COLO668 (cell line): Measurements from ENCODE around the gene C17orf75.

ENCODE experiments used
- DNase-seq: peaks from one replicate; lab custom pipeline; 2025; ENCODE audit not compliant: unreplicated experiment; lab: John Stamatoyannopoulos, UW

The C17orf75 gene

DNA sequence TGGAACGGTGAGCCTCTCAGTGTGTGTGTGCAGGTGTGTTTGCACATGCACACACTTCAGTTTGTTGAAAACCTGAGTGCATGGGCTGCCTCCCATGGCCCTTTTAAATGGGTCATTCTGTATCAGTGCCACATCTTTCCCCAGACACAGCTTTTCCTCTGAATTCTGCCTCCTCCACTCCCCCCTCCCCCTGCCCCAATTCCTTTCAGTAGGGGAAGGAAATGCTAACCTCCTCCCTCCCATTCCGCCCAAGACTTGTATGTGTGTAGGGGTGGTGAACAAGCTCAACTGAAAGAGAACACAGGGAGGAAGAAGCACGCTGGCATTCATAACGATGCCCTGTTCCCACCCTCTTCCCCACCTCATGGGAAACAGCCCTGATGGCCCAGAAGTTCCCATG, 34.3 kb downstream of the C17orf75 start:
- peak; percentile 9 for DNase-seq

DNA sequence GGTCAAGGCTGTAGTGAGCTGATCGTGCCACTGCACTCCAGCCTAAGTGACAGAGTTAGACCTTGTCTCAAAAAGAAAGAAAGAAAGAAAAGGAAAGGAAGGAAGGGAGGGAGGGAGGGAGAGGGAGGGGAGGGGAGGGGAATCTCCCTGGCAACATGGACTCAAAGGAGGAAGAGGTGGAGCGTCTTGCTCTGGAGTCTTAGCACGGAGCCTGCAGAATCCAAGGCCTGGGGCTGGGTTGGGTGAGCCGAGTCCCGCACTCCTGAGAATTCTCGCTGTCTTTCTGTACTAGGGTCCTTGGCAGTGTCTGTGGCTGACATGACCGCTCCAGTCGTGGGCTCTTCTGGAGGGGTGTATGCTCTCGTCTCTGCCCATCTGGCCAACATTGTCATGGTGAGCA, 36.9 kb downstream of the C17orf75 start:
- DNase-seq: no peak

DNA sequence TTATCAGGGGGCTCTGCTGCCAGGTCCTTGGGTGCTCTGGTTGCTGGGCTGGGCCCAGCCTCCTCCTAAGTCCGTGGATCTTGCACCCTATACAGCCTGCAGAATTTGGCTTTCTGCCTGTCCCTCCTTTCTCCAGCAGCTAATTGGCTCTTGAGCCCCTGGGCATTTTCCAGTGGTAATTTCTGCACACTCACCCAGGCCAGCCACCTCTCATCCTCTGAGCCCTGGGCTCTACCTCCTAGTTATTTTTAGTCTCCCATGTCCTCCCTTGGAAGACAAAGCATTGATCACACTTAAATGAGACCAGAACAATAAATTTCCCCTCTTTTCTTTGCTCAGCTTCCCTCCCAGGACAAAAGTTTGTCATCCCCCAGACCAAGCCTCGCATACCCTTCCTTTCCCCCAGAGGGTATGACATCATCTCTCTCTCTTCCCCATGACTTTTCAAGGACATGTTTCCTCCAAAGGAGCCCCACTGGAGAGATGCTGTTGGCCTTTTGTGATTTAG, 38.1 kb downstream of the C17orf75 start:
- DNase-seq: no peak

DNA sequence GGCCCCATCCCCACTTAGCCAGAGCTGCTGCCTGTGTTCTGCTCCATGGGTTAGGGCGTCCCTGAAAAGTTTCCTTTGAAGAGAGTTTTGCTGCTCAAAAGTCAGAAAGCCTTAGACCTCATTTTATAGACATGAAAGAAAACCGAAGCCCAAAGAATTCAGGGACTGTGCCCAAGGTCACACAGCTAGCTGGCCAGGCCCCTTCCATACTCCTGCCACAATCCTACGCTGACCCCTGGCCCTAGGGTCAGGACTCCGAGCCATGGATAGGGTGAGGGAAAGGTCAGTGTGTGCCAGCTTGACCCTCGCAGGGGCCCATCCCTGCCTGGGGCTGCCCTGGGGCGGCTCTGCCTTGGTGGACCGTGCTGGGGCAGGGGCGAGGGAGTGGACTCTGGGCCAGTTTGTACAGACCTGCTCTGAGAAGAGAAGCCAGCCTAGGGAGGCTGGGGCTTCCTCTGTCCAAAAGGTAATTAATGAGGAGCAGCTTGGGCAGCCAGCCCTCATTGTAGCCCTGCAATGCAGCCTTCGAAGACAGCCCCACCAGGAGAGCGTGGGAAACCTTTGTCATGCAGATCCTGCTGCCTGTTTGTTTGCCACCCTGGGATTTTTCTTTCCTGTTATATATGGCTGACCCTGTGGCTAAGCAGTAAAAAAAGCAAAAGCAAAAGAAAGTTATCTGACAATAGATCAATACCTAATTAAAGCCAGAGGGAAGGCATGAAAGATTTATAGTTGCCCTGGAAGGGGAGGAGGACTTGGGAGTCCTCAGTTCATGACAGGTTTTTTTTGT, 38.9 kb downstream of the C17orf75 start:
- no peak for DNase-seq

DNA sequence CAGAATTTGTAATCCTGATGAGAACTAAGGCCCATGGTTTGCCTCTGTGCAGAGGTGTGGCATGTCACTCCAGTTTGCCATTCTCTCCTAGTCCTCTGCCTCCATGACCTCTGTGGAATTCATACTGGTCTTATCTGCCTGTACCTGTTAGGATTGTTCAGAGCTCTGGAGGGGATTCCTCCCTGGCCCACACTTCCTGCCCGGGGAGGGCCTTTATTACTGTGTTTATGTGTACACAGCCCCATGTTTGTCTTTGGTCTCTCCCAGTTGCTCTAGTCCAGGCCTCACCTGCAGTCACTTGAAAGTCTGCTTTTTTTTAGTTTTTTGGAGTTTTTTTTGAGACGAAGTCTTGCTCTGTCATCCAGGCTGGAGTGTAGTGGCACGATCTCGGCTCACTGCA, 39.9 kb downstream of the C17orf75 start:
- no peak for DNase-seq

DNA sequence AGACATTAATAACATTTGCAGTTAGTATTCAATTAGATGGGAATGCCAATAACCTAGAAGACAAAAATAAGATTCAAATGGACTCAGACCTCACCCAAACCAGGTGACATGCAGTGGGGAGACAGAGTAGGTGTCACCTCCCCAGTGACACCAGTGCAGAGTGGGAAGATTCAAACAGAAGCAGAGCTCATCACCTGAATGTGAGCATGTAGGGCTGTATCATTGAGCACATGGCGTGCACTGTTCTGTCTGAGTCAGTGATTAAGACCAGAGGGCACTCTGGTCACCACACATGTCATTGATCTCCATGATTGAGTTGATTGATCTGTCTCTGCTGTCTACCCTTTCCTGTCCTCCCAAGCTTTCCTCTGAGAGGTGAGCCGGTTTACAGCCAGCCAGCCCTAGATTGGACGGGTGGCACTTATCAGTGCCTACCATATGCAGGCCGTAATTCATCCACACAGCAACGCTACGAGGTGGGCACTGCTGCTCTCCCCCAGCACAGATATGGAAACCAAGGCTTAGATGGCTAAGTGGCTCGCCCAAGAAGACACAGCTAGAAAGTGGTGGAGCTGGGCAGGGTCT, 42.3 kb downstream of the C17orf75 start:
- DNase-seq: no peak

DNA sequence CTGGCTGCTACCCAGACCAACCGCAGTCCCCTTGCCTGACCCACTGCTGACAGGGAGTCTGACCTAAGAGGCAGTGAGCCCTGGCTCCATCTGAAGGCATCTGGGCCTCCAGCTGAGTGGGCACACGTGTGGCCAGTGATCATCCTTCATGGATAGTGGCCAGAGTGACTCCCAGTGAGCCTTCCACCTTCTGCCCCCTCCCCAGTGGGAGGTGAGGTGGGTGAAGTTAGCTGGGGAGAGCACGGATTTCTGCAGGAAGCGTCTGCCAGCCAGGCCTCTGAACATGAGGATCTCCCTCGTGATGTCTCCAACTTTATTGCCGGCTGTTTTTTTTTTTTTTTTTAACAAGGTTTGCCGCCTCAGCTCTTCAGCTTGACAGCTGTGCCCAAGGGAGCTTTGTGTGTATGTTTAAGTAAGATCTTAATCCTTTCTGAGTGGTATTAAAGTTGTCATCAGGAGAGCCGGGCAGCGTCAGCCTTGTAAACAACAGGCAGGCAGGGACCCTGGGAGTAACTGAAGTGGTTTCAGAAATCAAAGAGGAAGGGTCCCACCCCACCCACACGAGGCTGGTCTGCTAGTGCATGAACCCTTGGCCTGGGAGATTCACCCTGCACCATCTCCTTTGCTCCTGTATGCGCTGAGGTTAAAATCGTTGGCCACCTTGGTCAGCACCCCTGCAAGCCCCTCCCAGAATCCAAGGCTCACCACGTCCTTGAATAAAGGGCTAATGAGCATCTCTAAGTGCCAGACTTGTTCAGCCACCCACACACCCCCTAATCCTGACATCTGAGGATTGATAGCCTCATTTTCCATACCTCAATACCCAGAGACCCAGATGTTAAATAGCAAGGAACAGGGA, 43.0 kb downstream of the C17orf75 start:
- DNase-seq: no peak

DNA sequence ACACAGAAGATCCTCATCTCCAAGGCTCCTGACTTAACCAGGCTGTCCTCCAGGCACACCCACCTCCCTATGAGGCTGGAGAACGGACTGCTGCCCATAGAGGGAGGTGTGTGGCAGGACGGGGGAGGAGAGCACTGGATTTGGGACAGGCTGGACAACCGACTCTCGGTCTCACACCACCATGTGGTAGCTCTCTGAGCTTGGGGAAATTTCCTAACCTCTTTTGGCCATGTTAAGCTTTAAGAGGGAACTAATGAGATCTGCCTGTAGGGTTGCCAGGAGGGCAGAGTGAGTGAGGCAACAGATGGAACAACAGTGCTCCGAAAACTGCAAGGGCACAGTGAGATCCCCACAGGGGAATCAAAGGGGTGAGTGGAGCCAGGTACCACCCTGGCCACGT, 43.7 kb downstream of the C17orf75 start:
- DNase-seq: no peak

DNA sequence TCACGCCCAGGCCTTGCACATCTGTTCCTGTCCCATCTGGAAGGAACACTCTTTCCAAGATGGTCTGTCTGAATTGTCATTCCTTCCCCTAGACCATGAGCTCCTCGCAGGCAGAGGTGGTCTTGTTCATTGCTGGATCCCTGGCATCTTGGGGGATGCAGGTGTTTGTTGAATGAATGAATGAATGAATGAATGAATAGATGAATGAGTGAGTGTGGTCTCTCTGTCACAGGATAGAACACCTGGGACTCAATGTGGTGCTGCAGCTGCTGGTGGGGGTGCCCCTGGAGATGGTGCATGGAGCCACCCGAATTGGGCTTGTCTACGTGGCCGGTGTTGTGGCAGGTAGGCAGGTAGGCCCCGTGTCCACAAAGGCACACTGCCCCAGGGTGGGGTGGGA, 44.1 kb downstream of the C17orf75 start:
- no peak for DNase-seq

DNA sequence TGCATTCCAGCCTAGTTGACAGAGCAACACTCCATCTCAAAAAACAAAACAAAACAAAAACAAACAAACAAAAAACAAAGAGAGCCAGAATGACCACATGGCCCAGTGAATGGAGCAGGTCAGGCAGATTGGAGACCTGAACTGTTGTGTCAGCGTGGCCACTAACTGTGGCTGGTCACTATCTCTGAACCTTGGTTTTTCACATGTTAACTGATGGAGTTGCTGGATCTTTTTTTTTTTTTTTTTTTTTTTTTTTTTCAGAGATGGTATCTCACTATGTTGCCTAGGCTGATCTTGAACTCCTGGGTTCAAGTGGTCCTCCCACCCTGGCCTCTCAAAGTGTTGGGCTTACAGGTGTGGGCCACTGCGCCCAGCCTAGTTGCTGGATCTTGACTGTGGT, 44.5 kb downstream of the C17orf75 start:
- DNase-seq: no peak

DNA sequence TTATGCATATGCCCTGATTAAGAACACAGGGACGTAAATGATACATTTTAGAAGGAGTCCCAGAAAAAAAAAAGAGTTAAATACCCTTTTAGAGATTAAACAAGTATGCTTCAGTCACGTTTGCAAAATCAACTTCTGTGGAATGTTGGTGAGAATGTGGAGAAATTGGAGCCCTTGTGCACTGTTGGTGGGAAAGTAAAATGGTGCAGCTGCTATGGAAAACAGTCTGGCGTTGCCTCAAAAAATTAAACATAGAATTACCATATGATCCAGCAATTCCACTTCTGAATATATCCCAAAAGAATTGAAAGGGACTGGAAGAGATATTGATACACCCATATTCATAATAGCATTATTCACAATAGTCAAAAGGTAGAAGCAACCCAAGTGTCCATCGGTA, 49.9 kb downstream of the C17orf75 start:
- DNase-seq: no peak

DNA sequence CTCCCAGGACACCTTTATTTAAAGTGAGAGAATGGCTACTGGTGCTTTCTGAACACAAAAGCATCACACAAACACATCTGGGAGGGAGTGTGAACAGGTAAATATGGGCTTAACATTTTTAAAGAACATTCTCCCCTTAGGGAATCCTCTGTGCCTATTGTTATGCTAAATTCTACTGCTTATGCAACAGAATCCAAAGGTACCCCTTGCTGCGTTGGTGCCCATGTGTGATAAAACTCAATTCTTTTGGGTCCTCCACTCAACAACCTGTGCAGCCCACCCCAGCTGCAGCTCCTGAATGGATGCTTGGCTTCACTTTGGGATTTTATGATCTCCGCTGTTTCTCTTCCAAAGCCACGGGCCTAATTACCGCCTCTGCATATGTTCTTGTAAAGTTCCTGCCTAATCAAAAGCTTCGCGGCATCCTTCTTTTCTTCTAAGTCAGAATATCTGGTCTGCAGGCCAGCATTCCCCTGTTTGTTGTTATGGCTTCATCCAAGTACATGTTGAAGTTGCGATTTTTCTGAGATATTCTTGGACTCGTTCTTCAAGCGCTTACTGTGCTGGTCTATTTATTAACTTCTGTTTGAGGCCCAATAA, 52.4 kb downstream of the C17orf75 start:
- no peak for DNase-seq

DNA sequence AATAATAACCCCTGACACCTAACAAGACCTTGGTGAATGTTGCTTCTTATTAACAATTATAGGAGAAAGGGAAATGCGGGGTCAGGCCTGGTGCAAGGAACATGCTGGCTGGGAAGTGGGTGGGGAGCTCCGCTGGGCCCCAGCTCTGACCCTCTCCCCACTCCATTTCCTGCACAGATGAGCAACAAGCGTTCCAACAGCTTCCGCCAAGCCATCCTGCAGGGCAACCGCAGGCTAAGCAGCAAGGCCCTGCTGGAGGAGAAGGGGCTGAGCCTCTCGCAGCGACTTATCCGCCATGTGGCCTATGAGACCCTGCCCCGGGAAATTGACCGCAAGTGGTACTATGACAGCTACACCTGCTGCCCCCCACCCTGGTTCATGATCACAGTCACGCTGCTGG, 53.4 kb downstream of the C17orf75 start:
- no peak for DNase-seq

DNA sequence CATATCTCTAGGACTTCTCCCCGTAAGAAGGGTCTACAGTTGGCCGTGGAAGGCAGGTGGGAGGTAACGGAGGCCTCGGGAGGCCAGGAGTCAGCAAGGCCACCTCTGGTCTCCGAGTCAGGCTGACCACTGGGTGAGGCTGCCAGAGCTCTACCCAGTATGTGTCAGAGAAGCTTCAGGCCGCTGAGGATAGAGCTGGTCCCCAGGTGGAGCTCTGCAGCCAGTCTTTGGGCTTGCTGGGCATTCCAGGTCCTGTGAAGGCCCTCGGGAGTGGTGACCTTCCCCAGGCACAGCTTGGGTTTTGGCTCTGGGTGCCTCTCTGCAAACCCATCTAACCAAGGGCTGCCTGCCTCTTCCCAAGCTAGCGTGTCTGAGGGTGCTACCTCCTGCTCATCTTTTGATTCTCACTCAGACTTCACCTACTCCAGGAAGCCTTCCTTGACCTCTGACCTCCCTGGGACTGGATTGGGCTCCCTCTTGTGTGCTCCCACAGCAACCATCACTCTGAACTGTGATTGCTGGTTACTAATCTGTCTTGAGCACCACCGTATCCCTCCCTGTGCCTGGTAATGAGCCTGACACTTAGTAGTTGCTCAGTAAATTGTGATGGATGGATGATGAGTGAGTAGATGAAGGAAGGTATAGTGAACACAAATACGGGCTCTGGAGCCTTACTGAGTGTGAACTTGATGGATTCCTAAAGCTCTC, 54.0 kb downstream of the C17orf75 start:
- no peak for DNase-seq

DNA sequence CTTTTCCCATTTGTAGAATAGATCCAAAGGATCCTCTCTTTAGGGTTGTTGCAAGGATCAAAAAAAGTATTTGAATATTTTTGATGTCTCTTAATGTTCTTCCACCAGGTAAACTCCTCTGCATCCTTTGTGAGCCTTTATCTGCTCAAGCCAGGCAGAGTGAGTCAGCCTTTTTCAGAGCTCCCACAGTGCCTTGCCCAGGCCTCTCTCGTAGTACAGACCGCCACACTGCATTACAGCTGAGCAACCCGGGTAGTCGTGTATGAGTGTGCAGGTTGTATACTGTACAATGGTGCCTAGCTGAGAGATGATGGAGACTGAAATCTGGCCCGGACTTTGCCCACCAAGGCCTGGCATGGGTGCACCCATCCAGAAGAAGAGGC, 55.5 kb downstream of the C17orf75 start:
- DNase-seq: no peak

DNA sequence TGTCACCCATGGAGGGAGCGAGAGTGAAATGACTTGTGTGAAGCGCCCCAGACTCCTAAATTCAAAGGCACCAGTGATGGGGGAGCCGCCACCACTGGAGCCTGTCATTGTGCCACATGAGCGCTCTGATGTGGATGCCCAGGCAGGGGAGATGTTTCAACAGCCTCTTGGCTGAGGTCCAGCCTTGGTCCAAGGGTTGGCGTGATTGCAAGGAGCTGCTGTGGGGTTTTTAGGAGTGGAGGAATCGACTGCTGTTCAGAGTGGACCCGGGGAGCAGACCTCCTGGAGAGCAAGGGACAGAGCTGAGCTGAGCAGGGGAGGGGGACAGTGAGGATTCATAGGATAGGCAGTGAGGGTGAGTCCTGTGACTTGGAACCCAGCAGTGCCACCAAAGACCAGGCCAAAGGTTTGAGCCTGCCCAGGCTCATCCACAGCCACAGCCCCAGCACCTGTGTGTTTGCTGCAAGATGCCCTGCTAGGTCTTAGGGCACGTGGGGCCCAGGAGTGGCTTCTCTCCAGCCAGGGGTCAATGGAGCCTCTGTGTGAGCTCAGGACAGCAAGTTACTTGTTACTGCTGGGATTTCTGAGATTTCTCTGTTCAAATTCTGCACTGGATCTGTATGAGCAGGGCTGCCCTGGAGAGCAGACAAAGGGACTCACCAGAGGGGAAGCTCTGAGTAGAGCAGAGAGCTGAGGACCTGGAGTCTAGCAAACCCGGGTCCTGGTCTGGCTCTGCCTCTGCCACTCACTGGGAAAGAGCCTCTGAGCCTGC, 56.0 kb downstream of the C17orf75 start:
- DNase-seq: no peak

DNA sequence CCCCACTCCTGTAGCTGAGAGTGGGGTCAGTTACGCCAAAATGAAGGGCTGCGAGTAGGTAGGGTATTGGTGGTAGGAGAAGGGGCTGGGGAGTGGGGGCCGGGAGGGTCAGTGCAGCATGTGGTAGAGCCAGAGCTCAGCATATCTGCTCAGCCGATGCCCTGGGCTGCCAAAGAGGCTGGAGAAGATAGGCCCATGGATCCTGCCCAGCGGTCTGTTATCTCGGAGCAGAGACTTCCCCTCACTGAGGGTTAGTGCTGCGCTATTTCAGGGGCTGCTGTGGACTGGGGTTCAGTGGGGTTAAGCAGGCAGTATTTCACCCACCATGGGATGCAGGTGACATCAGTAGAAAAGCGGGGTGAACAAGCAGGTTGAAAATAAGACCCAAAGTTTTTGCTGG, 56.7 kb downstream of the C17orf75 start:
- DNase-seq: no peak

DNA sequence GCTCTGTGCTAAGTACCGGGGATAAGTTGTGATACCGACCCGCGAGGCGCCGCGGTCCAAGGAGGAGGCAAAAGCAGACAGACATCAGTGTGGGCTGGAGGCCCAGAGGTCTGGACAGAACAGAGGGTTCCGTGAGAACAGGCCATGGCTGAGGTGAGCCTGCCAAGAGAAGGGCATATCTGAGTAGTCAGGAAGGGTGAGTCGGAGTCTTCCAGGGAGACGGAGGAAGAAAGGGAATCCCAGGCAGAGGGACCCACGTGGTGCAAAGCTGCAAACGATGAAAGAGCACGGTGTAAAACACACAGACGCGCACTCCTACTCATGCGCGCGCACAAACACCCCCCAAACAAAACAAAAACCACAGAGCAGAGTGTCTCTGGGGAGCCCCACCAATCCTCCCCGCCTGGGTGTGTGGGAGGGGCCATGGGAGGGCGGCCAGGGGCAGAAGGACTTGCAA, 58.2 kb downstream of the C17orf75 start:
- no peak for DNase-seq

DNA sequence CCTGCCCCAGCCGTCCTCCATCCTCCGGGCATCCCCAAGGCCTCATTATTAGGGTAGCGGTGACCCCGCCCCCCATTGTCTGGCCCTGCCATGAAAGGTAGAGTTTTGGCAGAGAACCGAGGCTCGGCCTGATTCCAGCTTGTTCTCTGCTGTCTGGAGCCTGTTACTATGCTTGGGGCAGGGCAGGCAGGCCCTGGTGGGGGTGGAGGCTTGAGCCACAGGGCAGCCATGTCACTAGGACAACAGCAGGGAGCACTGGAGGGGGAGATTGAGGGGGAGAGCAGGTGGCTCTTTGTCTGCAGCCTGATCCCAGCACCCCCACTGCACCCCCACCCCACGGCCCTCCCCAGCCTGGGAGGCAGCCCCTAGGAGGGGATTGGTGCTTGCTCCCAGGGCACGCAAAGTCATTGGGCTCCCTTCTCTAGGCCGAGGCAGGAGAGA, 60.9 kb downstream of the C17orf75 start:
- no peak for DNase-seq
